HG02973 (cell line): ENCODE measurements around the gene RMND1.
"Not testable (repeated sequence)": the region's sequence is repeated elsewhere in the genome, so short reads cannot be mapped to it uniquely, and the experiment has no call there.

Experiments used
- ATAC-seq: cut with Tn5 transposase; IDR thresholded peaks from one replicate; pipeline ENCODE4 v1.9.1; 2021; ENCODE audit warnings: moderate library complexity; ENCODE audit not compliant: unreplicated experiment

The RMND1 gene

DNA sequence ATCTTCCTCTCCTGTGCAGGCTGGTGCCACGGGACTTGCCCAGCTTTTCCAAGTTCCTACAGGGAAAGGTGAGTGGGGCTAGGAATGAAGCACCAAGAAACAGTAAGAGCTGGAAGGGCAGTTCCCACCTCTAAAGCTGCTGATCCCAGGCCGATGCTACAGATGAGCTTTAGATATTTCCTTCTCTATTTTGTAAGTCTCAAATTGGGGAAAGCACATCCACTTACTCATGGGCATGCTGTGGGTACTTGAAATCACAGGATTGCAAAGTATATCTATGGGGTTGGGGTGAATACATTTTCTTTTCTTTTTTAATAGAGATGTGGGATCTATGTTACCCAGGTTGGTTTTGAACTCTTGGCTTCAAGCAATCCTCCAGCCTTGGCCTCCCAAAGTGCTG is 63.7 kb downstream of the RMND1 start:
- ATAC-seq: no peak

- no peak for ATAC-seq
Measured at GRCh38 chr6:151387175-151387970, 64.6 kb downstream of the RMND1 start.

- ATAC-seq: no peak
Measured at GRCh38 chr6:151385177-151385576, 66.7 kb downstream of the RMND1 start.

- ATAC-seq: no peak
Measured at GRCh38 chr6:151384151-151384550, 67.8 kb downstream of the RMND1 start.

GRCh38 chr6:151382631-151383030 is 69.3 kb downstream of the RMND1 start:
- not testable (repeated sequence) for ATAC-seq

- no peak for ATAC-seq
Measured at GRCh38 chr6:151381722-151382121, 70.2 kb downstream of the RMND1 start.

GRCh38 chr6:151380848-151381205 is 71.1 kb downstream of the RMND1 start:
- ATAC-seq: peak; percentile 7

GRCh38 chr6:151379933-151380847 is 71.7 kb downstream of the RMND1 start:
- ATAC-seq: peak; percentile 55

- no peak for ATAC-seq
Measured at GRCh38 chr6:151377095-151377494, 74.8 kb downstream of the RMND1 start.

DNA sequence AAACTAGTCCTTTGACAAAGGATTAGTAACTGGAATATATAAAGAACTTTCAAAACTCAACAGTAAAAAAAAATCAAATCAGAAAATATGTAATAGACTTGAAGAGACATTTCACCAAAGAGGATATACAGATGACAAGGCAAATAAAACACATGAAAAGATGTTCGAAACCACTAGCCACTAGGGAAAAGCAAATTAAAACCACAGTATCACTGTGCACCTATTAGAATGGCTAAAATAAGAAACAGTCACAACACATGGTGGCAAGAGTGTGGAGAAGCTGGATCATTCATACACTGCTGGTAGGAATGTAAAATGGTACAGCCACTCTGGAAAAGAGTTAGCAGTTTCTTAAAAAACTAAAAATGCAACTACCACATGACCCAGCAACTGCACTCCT is 75.5 kb downstream of the RMND1 start:
- ATAC-seq: no peak

DNA sequence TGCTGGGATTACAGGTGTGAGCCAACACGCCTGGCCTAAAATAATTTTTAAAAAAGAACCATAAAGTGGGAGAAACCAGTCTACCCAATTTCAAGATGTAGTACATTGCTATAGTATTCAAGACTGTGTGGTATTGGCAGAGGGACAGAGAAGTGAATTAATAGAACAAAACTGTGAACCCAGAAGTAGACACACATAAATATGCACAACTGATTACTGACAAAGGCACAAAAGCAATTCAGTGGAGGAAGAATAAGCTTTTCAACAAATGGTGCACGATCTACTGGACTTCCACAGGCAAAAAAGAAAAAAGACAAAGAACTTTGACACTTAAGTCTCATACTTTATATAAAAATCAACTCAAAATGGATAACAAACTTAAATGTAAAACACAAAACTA is 76.1 kb downstream of the RMND1 start:
- no peak for ATAC-seq

DNA sequence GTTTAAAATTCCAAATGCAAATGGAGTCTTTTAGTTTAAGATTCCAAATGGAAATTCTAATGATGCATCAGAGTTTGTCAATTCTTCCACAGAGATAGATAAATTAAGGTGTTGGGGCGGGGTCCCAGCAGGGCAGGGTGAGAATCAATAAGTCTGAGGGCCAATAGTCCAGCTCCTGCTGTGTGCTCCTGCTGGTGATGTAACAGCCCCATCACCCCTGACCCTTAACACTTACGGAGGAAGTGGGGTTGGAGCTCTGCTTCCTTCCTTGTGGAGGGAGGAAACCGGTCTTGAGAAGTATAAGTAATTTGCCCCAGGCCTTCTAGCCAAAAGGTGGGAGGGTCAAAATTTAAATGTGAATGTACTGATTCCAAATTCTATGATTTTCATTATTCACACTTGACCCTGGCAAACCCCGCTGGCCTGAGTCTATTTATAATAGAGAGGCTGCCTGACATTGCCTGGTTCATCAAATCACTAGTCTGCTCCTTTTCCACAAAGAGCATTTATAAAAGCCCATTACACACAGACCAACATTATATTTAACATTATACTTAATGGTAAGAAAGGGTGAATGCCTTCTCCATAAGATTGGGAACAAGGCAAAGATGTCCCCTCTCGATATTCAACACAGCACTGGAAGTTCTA is 77.8 kb downstream of the RMND1 start:
- ATAC-seq: no peak

DNA sequence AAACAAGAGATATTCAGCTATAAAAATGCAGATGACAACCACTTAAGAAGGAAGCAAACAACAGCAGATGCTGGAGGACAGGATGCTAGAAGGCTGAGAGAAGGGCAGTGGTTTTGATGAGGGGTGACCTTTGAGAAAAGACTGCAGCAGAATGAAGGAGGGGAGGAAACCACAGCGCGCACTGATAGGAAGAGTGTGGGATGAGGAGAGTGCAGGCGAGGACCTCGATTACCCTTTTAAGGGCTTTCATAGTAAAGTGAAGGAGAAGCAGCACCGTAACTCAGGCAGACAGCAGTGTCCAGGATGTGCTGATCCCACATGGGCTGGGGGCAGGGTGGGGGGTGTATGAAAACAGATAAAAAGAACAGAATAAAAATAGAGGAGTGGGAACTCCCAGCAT is 79.8 kb downstream of the RMND1 start:
- ATAC-seq: no peak

GRCh38 chr6:151370509-151371078 is 81.3 kb downstream of the RMND1 start:
- ATAC-seq: no peak

DNA sequence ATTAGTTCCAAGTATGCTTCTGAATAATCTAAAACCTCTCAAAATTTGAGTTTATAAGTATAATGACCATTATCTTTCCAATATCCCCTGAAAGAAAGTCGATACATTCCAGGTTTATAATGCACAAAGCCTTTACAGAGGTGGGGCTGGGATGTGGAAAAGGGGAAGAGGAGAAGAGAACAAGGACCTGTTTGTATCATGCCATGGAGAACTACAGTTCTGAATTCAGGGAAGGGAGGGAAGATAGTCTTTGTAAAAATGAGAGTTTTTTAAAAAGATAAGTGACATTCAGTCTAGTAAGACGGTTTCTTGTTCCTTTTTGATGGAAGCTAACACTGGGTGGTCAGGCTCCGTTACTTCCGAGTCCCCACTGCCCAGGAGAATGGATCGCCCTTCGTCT is 86.7 kb downstream of the RMND1 start:
- no peak for ATAC-seq

DNA sequence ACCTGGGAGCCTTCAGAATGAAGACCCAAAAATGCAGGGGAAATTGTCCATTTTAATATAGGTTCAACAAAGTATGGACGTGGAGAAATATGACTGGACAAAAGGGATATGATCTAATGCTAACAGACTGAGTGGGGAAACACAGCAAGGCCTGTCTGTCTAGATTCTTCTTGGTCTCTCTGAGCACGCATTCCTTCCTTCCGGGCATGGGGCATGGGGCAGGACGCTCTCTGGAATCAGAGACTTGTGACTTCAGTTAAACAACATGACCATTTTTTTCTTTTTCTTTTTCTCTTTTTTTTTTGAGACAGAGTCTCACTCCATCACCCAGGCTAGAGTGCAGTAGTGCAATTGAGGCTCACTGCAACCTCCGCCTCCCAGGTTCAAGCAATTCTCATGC is 92.4 kb downstream of the RMND1 start:
- ATAC-seq: no peak

DNA sequence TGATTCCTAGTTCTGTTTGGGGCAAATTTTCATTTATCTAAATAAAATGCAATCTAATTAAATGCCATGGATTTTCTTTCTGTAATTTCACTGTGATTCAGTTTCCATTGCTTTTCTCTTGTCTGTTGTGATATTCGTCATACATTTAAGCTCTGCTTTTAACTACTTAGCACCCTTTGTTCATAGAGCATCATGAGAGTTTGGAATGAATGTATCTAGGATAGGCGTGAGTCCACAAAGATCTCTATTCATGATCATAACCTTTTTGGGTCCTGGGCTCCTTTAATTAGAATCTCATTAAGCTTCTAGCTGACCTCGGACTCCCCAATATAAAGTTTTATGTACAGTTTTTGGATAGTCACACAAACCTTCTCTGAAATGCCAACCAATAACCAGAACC is 93.5 kb downstream of the RMND1 start:
- ATAC-seq: no peak

GRCh38 chr6:151357758-151358436 is 94.0 kb downstream of the RMND1 start:
- ATAC-seq: no peak

DNA sequence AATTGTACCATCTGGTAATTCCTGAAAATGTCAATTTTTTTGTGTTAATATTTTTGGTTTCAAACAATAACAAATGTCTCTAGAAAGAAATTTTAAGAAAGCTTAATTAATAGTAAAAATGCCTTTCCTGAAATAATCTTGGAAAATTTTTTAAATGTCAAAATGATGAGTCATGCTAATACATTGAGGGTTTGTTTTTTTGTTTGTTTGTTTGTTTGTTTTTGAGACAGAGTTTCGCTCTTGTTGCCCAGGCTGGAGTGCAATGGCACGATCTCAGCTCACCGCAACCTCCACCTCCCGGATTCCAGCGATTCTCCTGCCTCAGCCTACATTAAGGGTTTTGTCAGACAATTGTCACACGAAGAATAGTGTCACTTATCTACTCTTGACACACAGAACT is 94.9 kb downstream of the RMND1 start:
- not testable (repeated sequence) for ATAC-seq
